NOMO-1 treated with DMSO at 0.1 percent for 48 hours (cell line): Measurements from ENCODE around the gene MRPL28.

Source experiments
- DNase-seq: peaks from one replicate; lab custom pipeline; 2025; ENCODE audit not compliant: unreplicated experiment; lab: John Stamatoyannopoulos, UW

MRPL28 gene

DNA sequence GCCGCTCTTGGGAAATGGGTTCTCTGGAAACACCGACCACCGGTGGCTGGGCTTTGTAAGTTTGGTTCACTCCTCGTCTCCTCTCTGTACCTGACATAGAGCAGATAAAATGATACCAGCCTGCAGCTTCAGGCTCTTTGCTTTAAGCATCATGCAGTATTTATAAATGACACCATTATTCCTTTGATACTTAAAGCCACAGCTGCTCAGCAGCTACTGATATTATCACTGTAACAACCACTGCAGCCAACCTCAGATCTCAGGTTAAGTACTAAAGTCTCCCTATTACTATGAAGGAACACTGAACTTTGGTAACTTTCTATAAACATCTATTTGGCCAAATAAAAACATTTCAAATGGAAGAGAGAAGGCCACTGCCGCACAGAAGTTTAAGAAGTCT, 52.8 kb downstream of the MRPL28 start:
- no peak for DNase-seq
